HT1080 (cell line): ENCODE measurements around the gene DDI2. TPM values are rescaled to one million over a fixed set of nuclear protein-coding genes. Genes with fewer than 3 reads are reported as not detected.

Experiments
- DNase-seq: peaks from one replicate; pipeline ENCODE4 v3.0.0-alpha.2; 2015; ENCODE audit warnings: low read depth
- total RNA-seq: library from RNA; depleted of rRNA; stranded (reverse); fragments of >200 nt; shearing (Covaris generic); gene quantifications from 2 replicates; pipeline ENCODE4 v1.2.3, GENCODE V29; 2014

The DDI2 gene
- total RNA-seq, 1 experiment from 2014 or later = 13.8 TPM

DNA sequence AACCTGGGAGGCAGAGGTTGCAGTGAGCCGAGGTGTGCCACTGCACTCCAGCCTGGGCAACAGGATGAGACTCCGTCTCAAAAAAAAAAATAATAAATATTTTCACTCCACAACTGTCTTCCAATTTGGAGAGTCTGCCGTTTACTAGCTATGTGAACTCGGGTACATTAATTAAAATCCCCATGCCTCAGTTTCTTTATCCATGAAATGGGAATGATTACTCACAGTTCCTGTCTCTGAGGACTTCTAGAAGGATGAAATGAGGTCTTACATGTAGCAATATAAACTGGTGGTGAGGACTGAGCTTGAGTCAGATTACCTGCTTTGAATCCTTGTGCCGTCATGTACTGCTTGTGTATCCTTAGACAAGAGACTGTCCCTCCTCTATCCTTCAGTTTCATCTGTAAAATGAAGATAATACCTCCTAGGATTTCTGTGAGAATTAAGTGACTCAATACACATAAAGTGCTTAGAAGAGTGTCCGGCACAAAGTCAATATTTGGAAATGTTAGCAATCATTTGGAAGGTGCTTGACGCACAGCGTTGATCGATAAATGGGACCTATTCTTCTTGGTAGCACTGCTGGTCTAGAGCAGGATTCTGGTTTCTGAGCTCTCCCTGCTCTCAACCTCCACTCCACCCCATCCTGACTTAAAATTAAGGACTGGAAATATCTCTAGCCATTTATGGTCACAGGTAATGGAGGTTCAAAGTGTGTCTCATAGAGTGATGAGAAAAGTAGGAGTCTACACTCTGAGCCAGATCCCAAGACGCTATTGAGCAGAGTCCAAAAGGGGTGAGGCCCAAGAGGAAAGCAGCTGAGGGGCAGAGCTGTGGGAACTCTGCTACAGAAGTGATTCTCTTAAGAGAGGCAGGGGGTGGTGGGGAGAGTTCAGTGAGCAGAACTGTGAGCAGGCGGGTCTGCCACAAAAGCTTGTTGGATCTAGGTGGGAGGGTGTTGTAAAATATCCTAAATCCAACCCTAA, 11.6 kb upstream of the DDI2 start:
- DNase-seq = no peak

DNA sequence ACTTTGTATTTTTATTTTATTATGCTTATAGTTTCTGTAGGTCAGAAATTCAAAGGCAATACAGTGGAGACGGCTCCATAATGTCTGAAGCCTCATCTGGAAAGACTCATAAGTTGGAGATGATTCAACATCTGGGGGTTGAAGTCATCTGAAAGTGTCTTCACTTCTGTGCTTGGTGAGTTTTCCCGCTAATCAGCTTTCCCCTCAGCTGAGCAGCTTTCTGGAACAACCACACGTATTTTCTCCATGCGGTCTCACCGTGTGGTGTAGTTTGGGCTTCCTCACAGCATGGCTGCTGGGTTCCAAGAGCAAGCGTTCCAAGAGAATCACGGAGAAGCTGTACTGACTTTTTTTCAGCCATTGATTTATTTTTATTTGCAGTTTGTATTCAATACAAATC, 7.6 kb upstream of the DDI2 start:
- DNase-seq = no peak

DNA sequence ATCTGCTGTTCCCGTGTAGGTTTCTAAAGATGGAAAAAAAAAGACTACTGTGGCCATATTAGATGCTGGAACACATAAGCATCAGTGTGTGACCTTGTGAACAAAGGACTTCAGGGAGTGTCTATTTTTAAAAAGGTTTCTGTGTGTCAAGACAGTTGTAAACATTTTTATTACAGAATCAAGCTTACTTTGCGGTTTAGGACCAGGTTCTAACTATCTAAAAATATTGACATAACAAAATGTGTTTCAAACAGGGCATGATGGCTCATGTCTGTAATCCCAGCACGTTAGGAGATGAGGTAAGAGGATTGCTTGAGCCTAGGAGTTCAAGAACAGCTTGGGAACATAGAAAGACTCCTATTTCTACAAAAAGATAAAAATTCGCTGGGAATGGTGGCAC, 7.1 kb upstream of the DDI2 start:
- DNase-seq = no peak

DNA sequence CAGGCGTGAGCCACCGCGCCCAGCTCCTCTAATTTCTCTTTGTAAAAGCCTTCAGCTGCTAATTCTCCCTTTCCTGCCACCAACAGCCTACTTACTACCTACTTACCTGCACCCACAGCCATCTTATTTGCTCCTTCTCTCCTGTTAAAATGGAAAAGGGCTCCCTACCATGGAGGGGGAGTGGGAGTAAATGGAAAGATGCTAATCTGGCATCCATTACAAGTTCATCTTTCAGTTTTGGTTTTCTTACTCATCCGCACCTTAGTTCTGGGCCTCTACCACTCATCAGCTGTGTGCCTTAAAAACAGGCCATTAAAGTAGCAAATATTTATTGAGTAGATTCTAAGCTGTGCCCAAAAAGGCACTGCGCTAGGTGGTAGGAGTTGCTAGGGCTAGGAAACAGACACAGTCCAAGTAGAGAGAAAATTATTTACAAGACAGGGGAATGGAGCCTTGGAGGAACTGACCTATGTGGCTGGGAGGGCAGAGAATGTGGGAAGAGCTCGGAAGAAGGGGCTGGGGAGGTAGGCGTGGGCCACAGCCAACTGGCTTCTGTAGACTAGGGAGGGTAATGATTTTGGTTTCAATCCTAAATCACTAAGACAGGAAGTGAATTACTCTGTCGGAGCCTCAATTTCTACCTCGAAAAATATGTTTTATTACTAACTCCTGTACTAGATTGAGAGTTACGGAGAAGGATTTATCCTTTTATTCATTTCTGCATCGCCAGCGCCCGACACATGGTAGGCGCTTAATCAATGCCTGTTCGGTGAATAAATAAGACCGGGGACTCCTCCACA, 685 bp upstream of the DDI2 start:
- no peak for DNase-seq

DNA sequence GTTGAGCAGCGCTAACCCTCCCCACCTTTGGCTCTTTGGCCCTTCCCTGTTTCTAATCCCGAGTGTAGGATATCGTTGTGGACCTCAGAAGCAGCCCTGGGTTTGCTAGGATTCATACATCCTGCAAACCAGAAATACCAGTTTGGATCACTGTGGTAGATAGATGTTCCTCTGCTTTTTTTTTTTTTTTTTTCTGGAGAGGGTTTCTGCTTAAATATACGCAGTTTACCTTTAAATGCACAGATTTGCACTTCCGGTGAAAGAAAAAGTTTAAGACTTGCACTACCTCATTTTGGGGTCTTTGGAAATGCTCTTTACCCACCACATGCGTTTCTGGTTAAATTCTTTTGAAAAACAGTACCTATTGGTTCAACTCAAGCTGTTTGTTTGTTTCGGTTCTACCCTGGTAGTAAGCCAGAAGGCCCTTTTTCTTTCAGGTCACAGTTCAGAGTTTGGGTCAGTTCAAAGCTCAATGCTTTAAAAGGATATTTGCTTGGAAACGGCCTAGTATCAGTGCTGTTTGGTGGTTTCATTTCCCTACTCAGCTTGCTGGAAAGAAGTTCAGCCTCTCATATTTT, 908 bp downstream of the DDI2 start:
- DNase-seq = peak; percentile 24

DNA sequence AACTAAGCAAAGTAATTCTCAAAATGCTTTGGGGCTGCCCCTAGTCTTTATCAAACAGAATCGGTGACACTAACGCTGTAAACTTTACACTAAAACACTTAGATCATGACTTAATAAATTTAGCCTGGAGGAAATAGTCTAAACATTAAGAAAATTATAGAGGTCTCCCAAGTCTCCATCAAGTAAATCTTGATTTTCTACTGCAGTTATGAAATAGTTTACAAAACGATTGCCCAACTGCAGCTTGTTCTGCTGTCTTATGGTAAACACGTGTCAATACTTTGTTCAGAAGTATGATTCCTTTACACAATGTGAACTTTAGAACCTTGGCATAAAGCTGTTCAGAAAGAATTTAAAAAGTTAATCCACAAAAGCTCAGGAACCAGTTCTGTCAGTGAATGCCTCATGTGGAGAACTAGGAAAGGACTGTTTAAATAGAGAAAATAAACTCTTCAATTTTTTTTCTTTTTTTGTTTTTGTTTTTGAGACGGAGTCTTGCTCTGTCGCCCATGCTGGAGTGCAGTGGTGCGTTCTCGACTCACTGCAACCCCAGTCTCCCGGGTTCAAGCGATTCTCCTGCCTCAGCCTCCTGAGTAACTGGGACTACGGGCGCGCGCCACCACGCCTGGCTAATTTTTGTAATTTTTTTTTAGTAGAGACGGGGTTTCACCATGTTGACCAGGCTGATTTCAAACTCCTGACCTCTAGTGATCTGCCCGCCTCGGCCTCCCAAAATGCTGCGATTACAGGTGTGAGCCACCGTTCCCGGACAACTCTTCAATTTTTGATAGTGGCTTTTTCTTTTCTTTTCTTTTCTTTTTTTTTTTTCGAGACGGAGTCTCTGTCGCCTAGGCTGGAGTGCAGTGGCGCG, 1.6 kb downstream of the DDI2 start:
- no peak for DNase-seq

DNA sequence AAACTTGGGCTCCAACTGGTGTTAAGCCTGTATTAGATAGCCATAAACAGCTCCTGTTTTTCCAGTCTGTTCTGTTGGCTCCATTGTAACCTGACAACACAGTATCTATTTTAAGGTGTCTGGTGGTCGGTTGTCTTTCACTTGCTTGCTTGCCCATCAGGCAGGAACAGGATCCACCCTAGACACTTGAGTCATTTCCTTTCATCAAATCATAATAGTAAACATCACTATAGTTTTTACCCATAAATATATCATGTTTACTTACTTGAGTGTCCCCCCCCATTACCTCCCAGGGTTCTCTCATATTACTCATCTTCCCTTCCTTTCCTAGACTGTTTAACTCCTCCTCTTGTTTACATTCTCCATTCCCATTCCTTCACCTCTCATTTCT, 2.9 kb downstream of the DDI2 start:
- peak; percentile 69 for DNase-seq

DNA sequence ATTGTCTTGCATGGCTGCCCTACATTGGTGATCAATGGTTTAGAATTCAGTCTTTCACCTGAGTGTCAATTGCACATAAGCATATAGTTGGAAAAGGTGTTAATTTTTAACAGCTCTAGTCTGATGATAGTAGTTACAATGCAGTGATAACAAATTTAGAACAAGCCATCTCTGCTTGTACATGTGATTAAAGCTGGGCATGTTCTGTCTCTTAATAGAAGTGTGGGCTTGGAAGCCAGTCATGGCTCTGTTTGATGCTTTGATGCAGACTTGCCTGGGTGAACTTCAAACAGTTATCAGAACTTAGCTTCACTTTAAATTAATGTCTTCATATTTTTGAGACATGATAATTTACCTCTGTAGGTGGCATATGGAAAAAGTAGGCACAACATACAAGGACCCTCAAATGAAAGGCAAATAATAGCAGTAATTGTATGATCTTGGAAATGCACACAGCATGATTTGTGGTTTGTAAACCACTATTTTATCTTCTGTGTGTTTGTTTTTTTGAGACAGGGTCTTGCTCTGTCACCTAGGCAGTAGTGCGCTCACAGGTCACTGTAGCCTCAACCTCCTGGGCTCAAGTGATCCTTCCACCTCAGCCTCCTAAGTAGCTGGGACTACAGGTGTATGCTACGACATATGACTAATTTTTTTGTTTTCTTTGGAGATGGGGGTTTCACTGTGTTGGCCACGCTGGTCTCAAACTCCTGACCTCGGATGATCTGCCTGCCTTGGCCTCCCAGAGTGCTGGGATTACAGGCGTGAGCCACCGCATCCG, 3.8 kb downstream of the DDI2 start:
- no peak for DNase-seq

DNA sequence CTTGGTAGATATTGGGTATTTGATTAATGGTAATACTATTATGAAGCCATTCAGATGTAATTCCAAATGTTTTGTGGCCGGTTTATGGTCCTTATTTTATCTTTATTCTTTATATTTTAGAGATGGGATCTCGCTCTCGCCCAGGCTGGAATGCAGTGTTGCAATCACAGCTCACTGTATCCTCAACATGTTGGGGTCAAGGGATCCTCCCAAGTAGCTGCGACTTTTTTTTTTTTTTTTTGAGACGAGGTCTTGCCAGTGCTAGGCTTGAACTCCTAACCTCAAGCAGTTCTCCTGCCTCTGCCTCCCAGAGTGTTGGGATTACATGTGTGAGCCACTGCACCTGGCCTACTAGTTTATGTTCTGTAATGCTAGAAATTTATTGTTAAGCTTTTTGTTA, 4.7 kb downstream of the DDI2 start:
- no peak for DNase-seq

DNA sequence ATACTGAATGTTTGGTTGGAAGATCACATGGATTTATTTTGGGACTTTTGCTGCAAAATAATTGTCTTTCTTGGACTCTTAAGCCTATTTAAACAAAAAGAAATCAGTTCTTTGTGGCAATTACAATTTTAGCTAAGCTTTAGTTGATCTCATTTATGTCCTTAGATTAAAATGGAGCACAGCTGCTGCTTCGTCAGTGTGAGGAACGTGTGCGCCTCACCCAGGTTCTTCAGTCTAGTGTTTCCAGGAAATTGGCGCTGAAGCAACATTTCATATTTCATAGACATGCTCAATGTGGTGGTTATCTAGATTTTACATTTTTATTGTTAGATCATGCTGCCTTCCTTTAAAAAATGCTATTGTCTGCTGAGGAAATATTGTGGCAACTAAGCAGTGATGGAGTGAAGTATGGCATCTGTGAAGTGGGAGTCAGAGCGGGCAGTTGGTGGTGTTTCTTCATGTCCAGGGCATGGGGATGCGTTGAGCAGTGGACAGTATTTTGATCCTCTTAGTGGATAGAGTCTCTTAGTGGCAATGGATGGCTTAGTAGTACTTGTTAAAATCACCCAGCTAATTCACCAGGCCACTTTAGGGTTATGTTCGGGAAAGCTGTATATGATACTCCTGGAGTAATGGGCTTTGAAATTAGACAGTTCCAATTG, 5.6 kb downstream of the DDI2 start:
- DNase-seq = no peak

DNA sequence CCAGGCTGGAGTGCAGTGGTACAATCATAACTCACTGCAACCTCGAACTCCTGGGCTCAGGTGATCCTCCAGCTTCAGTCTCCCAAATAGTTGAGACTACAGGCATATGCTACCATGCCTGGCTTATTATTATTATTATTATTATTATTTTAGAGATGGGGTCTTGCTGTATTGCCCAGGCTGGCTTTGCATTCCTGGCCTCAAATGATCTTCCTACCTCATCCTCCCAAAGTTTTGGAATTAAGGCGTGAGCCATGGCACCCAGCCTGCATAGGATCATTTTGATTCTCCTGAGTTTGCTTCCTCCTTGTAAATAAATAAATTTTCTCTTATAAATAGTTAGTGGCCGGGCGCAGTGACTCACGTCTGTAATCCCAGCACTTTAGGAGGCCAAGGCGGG, 6.2 kb downstream of the DDI2 start:
- DNase-seq = no peak

DNA sequence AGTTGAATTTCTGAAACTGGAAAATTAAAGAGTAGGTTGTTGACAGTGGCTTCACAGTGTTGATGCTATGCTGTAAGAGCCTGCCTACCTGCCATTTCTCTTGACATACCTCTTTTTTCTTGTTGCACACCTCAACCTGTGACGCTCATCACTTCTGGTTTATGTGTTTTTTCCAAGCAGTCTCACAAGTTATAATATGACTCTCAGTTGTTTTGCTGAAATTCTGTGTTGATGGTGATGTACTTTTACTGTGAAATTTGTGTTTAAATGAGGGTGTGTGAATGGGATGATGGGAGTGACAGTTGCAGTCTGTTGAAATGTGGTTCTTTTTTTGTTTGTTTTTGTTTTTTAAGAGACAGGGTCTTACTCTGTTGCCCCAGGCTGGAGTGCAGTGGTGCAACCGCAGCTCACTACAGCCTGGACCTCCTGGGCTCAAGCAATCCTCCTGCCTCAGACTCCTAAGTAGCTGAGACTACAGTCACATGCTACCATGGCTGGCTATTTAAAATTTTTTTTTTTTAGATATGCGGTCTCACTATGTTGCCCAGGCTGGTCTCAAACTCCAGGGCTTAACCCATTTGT, 7.0 kb downstream of the DDI2 start:
- DNase-seq = no peak

DNA sequence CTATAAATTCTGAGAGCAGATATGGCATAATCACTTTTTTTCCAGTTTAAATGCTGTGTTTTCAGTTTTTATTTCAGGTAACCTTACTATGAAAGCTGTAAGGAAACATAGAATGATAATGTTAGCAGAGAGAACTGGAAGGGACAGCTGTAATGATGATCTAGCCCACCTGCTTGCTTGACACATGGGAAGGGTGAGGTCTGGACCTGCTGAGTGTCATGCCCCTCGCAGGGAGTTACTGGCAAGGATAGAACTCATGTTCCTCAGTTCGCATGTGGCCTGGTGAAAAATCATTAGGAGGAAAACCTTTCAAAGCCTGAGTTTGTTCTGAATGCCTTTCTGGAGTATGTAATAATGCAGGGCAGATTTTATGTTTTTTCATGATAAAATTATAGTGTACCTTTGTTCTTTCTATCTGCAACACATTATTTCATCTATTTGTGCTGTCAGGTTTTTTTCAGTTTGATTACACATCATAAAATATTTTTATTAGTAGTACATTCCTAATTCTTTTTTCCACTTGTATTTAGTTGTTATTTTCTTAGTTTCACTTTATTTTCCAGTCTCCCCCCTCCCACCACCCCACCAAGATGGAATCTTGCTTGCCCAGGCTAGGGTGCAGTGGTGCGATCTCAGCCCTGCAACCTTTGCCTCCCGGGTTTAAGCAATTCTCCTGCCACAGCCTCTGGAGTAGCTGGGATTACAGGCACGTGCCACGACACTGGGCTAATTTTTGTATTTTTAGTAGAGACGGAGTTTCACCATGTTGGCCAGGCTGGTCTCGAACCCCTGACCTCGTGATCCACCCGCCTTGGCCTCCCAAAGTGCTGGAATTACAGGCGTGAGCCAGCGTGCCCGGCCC, 8.0 kb downstream of the DDI2 start:
- no peak for DNase-seq

DNA sequence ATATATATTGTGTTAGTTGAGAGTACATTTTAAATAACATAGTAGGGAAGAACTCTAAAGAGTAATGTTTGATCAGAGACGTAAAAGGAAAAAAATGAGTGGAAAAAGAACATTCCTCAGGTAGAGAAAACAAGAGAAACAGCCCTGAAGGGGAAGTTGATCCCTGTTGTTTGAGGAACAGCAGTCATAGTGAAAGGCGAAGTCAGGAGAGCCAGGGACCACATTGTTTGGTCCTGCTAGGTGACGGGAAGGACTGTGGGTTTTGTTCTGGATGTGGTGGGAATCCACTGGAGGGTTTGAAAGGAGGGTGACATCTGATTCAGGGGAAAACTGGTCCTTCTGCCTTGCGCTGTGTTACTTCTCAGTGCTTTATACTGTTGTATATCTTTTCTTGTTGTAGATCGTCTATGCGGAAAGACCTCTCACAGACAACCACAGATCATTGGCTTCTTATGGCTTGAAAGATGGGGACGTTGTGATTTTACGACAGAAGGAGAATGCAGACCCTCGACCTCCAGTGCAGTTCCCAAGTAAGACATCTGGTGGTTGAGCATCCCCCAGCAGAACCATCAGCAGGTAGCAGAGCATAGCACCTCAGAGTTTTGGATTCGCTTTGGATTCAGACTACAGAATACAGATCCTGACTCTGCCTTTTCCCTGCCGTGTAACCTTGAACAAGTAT, 9.2 kb downstream of the DDI2 start:
- DNase-seq = no peak

DNA sequence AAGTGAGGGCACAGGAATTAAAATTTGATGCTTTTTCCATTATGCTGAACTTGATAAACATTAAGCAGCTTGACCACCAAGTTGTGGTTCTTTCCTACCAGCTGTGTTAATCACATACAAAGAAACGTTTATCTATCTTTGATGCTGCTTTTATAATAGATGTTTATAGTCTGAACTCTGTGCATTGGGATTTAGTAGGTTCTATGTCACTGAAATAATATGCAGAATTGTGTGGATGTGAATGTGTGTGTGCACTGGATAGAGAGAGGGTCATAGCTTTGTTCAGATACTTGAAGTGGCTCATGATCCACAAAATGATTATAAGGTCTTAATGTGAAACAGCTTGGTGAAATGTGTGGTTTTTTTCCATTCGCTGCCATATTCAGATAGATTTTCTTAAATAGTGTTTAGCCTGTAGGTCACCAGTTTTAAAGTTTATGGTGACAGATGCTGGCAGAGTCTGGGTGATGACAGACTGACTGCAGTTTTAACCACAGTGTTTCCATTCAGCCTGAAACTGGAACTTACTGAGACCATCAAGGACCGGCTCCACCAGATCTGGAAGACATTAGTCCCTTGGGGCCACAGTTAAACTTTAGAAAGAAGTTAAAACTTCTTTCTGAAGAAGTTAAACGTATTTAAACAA, 10.2 kb downstream of the DDI2 start:
- no peak for DNase-seq

DNA sequence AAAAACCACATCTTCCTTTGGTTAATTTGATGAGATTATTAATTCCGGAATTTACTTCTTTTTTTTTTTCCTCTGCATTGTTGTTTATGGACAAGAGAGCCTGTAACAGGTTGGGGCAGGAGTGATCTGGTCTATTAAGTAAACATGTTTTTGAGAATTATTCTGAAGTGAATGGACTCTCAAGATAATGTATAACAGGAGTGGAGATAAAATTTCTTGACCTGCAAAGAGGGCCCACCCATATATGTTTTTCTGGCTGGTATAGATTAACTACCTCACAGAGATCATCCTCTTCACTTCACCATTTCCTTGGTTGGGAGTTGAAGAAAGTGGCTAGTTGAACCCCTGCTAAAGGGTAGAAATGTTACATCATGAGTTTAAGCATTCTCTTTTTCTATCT, 10.7 kb downstream of the DDI2 start:
- DNase-seq = no peak

DNA sequence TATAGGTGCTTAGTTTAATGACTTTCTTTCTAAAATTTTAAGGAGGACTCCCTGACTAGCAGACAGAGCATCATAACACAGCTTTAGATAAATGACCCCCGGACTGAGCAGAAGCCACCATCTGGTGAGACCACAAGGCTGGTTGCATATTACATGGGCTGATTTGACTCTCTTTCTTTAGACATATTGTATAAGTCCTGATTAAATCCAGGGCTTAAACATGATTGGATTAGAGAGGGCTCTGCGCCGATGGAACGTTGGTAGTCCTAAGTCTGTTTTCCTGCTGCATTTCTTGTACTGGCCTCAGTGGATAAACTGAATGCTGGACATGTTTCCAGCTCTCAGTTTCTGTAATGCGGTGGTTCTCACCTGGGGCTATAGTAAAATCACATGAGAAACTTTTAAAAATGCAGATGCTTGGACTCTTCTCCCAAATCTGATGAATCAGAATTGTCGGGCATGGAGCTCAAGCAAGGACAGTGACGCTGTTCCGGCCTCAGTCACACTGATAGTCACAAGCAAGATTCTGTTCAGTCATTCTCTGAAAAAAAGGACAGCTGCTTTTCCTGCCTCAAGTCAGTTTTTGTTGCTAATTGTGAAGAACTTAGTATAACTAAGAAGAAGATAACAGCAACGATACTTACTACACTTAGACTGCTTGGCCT, 16.6 kb downstream of the DDI2 start:
- DNase-seq = no peak
